Measurements from ENCODE around the gene TBX20.
"Not testable (repeated sequence)": the region's sequence is repeated elsewhere in the genome, so short reads cannot be mapped to it uniquely, and the experiment has no call there.

The TBX20 gene

GRCh38 chr7:35241436-35241835 lies 12.5 kb downstream of the TBX20 start:
- H3K4me2 ChIP-seq (ENCODE audit: low read length), result no peak overlapping the region
- TF ChIP-seq, protein P1, sequence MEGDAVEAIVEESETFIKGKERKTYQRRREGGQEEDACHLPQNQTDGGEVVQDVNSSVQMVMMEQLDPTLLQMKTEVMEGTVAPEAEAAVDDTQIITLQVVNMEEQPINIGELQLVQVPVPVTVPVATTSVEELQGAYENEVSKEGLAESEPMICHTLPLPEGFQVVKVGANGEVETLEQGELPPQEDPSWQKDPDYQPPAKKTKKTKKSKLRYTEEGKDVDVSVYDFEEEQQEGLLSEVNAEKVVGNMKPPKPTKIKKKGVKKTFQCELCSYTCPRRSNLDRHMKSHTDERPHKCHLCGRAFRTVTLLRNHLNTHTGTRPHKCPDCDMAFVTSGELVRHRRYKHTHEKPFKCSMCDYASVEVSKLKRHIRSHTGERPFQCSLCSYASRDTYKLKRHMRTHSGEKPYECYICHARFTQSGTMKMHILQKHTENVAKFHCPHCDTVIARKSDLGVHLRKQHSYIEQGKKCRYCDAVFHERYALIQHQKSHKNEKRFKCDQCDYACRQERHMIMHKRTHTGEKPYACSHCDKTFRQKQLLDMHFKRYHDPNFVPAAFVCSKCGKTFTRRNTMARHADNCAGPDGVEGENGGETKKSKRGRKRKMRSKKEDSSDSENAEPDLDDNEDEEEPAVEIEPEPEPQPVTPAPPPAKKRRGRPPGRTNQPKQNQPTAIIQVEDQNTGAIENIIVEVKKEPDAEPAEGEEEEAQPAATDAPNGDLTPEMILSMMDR (IDR thresholded peaks at IDR 0.05; ENCODE audit: low read depth, low read length), result no peak
- TF ChIP-seq EZH2phosphoT487 (IDR thresholded peaks at IDR 0.05; ENCODE audit: low read depth), result no peak
- H4K20me1 ChIP-seq (ENCODE audit: insufficient read depth, low read length), result no peaks in the 10 kb centered on the region
- H3K4me1 ChIP-seq (ENCODE audit: low read length), result peaks cover 4% of the 10 kb centered on the region
- H3K27ac ChIP-seq (ENCODE audit: low read length), result no peak overlapping the region
- no peak overlapping the region for H3K4me3 ChIP-seq (ENCODE audit: low read length)
- no peaks in the 10 kb centered on the region for H3K9me3 ChIP-seq (ENCODE audit: insufficient read depth, low read length)
- peaks cover 20% of the 10 kb centered on the region for H3K27me3 ChIP-seq (ENCODE audit: low read depth, low read length)
- no peaks in the 10 kb centered on the region for H3K79me2 ChIP-seq (ENCODE audit: low read length)
- H2AFZ ChIP-seq (ENCODE audit: low read depth, low read length), result no peak overlapping the region
- H3K9ac ChIP-seq (ENCODE audit: low read length), result no peak overlapping the region
- H3K36me3 ChIP-seq (replicated peaks; ENCODE audit: low read depth, low read length), result no peaks in the 10 kb centered on the region

- H3K9me3 ChIP-seq (ENCODE audit: insufficient read depth, low read length); H3K79me2 ChIP-seq (ENCODE audit: low read length); H4K20me1 ChIP-seq (ENCODE audit: insufficient read depth, low read length); H3K4me1 ChIP-seq (ENCODE audit: low read length); H3K36me3 ChIP-seq (replicated peaks; ENCODE audit: low read depth, low read length); H3K27ac ChIP-seq (ENCODE audit: low read length); H3K4me2 ChIP-seq (ENCODE audit: low read length); H2AFZ ChIP-seq (ENCODE audit: low read depth, low read length); H3K4me3 ChIP-seq (ENCODE audit: low read length); H3K9ac ChIP-seq (ENCODE audit: low read length): not testable (repeated sequence)
- H3K27me3 ChIP-seq (ENCODE audit: low read depth, low read length), result peaks cover 20% of the 10 kb centered on the region
Measured at GRCh38 chr7:35241008-35241407, 12.9 kb downstream of the TBX20 start.

DNA sequence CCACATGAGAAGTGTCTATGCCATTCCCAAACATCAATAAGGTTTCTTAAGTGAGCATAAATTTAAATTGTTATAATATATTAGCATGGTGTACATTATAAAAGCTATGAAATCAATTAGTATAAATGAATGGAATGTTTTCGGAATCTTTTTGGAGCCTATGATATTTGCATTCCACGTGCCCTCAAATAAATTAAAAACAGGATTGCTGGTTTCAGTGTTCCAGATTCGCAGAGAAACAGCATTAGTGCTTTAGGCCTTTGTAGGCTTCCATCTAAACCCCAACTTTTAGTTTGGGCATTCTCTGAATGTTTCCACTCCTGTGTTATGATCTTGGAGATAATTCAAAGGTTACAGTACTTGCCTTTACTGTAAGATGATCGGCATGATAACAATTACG lies 15.4 kb downstream of the TBX20 start:
- H3K79me2 ChIP-seq (ENCODE audit: low read length); H3K27me3 ChIP-seq (ENCODE audit: low read depth, low read length); H3K4me3 ChIP-seq (ENCODE audit: low read length); H3K27ac ChIP-seq (ENCODE audit: low read length); H2AFZ ChIP-seq (ENCODE audit: low read depth, low read length); H4K20me1 ChIP-seq (ENCODE audit: insufficient read depth, low read length); H3K9me3 ChIP-seq (ENCODE audit: insufficient read depth, low read length); H3K36me3 ChIP-seq (replicated peaks; ENCODE audit: low read depth, low read length); H3K4me1 ChIP-seq (ENCODE audit: low read length); H3K9ac ChIP-seq (ENCODE audit: low read length); H3K4me2 ChIP-seq (ENCODE audit: low read length): not testable (repeated sequence)

- Histone ChIP-seq H2AFZ (ENCODE audit: low read depth, low read length) (no peak overlapping the region), H3K36me3 (replicated peaks; ENCODE audit: low read depth, low read length) (no peaks in the 10 kb centered on the region), H3K9me3 (ENCODE audit: insufficient read depth, low read length) (no peaks in the 10 kb centered on the region), H3K4me2 (ENCODE audit: low read length) (no peak overlapping the region), H3K27me3 (ENCODE audit: low read depth, low read length) (peaks cover 10% of the 10 kb centered on the region), H3K79me2 (ENCODE audit: low read length) (no peaks in the 10 kb centered on the region), H3K4me1 (ENCODE audit: low read length) (peaks cover 4% of the 10 kb centered on the region), H4K20me1 (ENCODE audit: insufficient read depth, low read length) (no peaks in the 10 kb centered on the region), H3K4me3 (ENCODE audit: low read length) (no peak overlapping the region), H3K27ac (ENCODE audit: low read length) (no peak overlapping the region), H3K9ac (ENCODE audit: low read length) (no peak overlapping the region)
- no peak for TF ChIP-seq EZH2phosphoT487 (IDR thresholded peaks at IDR 0.05; ENCODE audit: low read depth)
- TF ChIP-seq, protein P1 (IDR thresholded peaks at IDR 0.05; ENCODE audit: low read depth, low read length), result no peak
Measured at GRCh38 chr7:35232994-35233393, 20.9 kb downstream of the TBX20 start.

DNA sequence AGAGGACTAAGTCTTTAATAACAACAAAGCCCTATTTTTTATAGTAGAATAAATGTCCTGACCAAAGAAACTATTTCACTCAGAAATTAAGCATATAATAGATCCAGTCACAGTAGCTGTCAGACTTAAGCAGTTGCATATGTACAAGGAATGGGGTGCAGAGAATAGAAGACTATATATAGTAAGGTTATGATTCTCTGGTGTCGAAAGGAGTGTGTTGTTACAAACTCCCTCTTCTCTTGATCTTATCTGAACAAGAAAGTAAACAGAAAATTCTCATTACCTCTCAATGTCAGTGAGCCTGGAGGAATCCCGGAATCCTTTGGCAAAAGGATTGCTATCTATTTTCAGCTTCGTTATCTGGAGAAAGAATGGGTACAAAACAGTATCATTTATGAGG lies 22.7 kb downstream of the TBX20 start:
- not testable (repeated sequence) for H3K9me3 ChIP-seq (ENCODE audit: insufficient read depth, low read length); H3K9ac ChIP-seq (ENCODE audit: low read length); H3K4me1 ChIP-seq (ENCODE audit: low read length); H2AFZ ChIP-seq (ENCODE audit: low read depth, low read length); H3K36me3 ChIP-seq (replicated peaks; ENCODE audit: low read depth, low read length); H3K27ac ChIP-seq (ENCODE audit: low read length); H3K4me2 ChIP-seq (ENCODE audit: low read length); H3K4me3 ChIP-seq (ENCODE audit: low read length); H4K20me1 ChIP-seq (ENCODE audit: insufficient read depth, low read length); H3K79me2 ChIP-seq (ENCODE audit: low read length)
- H3K27me3 ChIP-seq (ENCODE audit: low read depth, low read length), result peaks cover 10% of the 10 kb centered on the region

DNA sequence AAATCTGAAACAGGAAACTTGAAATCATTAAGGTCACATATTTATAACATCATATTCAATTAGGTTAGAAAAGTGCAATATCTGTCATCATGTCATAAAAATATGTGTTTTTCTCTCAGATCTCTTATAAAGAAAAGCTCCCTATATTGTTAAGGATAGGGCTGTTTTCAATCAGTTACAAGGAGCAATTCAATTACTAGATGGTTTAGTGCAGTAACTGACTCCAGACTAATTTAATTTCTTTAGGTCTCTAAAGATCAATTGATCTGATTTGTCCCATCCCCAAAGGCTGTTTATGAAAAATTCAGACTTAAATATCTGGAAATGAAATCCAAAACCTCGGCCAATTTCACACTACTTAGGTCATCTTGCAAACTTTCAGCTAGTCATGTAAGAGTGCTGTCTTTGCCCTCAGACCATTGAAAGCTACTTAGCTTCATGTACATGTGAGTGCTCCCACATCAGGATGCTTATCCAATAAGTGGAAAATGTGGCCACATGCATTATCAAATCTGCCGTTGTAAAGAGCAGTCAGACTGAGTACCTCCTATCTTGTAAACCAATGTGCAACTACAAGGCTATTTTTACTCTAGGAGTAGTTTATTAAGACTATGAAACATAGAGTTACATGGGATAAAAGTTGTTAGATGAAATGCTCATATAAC lies 24.7 kb downstream of the TBX20 start:
- not testable (repeated sequence) for H3K4me1 ChIP-seq (ENCODE audit: low read length); H3K9me3 ChIP-seq (ENCODE audit: insufficient read depth, low read length); H3K4me3 ChIP-seq (ENCODE audit: low read length); H2AFZ ChIP-seq (ENCODE audit: low read depth, low read length); H3K79me2 ChIP-seq (ENCODE audit: low read length); H3K9ac ChIP-seq (ENCODE audit: low read length); H4K20me1 ChIP-seq (ENCODE audit: insufficient read depth, low read length); H3K4me2 ChIP-seq (ENCODE audit: low read length); H3K36me3 ChIP-seq (replicated peaks; ENCODE audit: low read depth, low read length); H3K27ac ChIP-seq (ENCODE audit: low read length)
- peaks cover 10% of the 10 kb centered on the region for H3K27me3 ChIP-seq (ENCODE audit: low read depth, low read length)

DNA sequence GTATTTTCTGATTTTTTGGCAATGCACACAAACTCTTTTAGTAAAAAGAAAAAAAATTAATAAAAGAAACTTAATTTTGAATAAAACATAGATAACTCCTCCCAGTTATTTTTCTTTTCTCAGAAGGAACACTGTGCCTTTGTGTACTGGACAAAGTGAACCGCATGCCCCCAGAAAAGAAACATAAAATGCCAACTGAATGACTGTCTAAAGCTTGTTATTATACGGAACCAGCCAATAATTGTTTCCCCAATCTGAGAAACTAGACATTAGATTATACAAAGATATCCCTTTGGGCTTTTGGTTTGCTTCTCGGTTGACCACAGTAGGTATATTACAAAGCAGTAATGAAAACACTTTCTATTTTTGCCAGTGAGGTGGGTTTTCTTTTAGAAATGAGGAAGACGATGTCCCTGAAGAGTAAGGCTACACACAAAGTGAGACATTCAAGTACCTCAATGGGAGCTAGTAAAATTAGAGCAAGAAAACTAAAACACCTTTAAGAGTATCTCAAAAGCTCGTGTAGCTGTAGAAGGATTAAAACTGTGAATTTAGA lies 25.3 kb downstream of the TBX20 start:
- H3K9ac ChIP-seq (ENCODE audit: low read length); H3K9me3 ChIP-seq (ENCODE audit: insufficient read depth, low read length); H3K79me2 ChIP-seq (ENCODE audit: low read length); H3K4me2 ChIP-seq (ENCODE audit: low read length); H4K20me1 ChIP-seq (ENCODE audit: insufficient read depth, low read length); H2AFZ ChIP-seq (ENCODE audit: low read depth, low read length); H3K27ac ChIP-seq (ENCODE audit: low read length); H3K36me3 ChIP-seq (replicated peaks; ENCODE audit: low read depth, low read length); H3K27me3 ChIP-seq (ENCODE audit: low read depth, low read length); H3K4me3 ChIP-seq (ENCODE audit: low read length); H3K4me1 ChIP-seq (ENCODE audit: low read length): not testable (repeated sequence)

DNA sequence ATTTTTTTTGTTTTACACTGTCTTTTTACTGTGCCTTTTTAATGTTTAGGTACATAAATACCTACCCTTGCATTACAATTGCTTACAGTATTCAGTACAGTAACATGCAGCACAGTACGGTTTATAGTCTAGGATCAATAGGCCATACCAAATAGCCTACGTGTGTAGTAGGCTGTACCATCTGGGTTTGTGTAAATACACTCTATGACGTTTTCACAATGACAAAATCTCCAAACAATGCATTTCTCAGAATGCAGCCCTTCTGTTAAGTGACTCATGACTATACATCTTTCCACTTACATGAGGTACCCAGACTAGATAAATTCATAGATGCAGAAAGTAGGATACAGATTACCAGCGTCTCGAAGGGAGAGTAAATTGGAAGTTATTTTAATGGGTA lies 26.5 kb downstream of the TBX20 start:
- H3K79me2 ChIP-seq (ENCODE audit: low read length); H2AFZ ChIP-seq (ENCODE audit: low read depth, low read length); H4K20me1 ChIP-seq (ENCODE audit: insufficient read depth, low read length); H3K9me3 ChIP-seq (ENCODE audit: insufficient read depth, low read length); H3K36me3 ChIP-seq (replicated peaks; ENCODE audit: low read depth, low read length); H3K4me2 ChIP-seq (ENCODE audit: low read length); H3K9ac ChIP-seq (ENCODE audit: low read length); H3K27me3 ChIP-seq (ENCODE audit: low read depth, low read length); H3K27ac ChIP-seq (ENCODE audit: low read length); H3K4me1 ChIP-seq (ENCODE audit: low read length); H3K4me3 ChIP-seq (ENCODE audit: low read length): not testable (repeated sequence)

All from OCI-LY3 (cell line).